Activated T-cell treated with anti-CD3 and anti-CD28 coated beads for 4 hours (primary cell): Measurements from ENCODE around the gene EZR.
A peak's percentile ranks its signal among the peaks of the same experiment; 100 is the strongest.
"Not testable (repeated sequence)": the region's sequence is repeated elsewhere in the genome, so short reads cannot be mapped to it uniquely, and the experiment has no call there.

Source experiments
- DNase-seq: peaks from one replicate; pipeline ENCODE4 v3.0.0-alpha.2; 2020

Gene EZR

GRCh38 chr6:158840465-158840864 lies 21.3 kb upstream of the EZR start:
- no peak for DNase-seq

GRCh38 chr6:158839796-158840195 lies 20.6 kb upstream of the EZR start:
- DNase-seq: no peak

- not testable (repeated sequence) for DNase-seq
Measured at GRCh38 chr6:158838790-158839189, 19.6 kb upstream of the EZR start.

- DNase-seq: no peak
Measured at GRCh38 chr6:158837684-158838625, 18.8 kb upstream of the EZR start.

- DNase-seq: no peak
Measured at GRCh38 chr6:158836625-158837311, 17.6 kb upstream of the EZR start.

- no peak for DNase-seq
Measured at GRCh38 chr6:158835616-158836221, 16.6 kb upstream of the EZR start.

- DNase-seq: no peak
Measured at GRCh38 chr6:158834675-158835385, 15.7 kb upstream of the EZR start.

GRCh38 chr6:158832807-158833206 lies 13.6 kb upstream of the EZR start:
- DNase-seq: not testable (repeated sequence)

- no peak for DNase-seq
Measured at GRCh38 chr6:158832026-158832425, 12.9 kb upstream of the EZR start.

GRCh38 chr6:158831571-158831970 lies 12.4 kb upstream of the EZR start:
- DNase-seq: no peak

GRCh38 chr6:158830736-158831135 lies 11.6 kb upstream of the EZR start:
- DNase-seq: no peak

GRCh38 chr6:158828807-158829206 lies 9.6 kb upstream of the EZR start:
- no peak for DNase-seq

GRCh38 chr6:158826819-158827501 lies 7.8 kb upstream of the EZR start:
- DNase-seq: no peak

- DNase-seq: no peak
Measured at GRCh38 chr6:158825951-158826306, 6.8 kb upstream of the EZR start.

- DNase-seq: no peak
Measured at GRCh38 chr6:158825038-158825950, 6.1 kb upstream of the EZR start.

GRCh38 chr6:158823616-158824015 lies 4.4 kb upstream of the EZR start:
- not testable (repeated sequence) for DNase-seq

- no peak for DNase-seq
Measured at GRCh38 chr6:158819977-158820622, 932 bp upstream of the EZR start.

GRCh38 chr6:158818581-158819212 lies 471 bp downstream of the EZR start:
- peak; percentile 45 for DNase-seq

GRCh38 chr6:158817728-158818580 lies 1.2 kb downstream of the EZR start:
- peak; percentile 74 for DNase-seq
